Measurements from ENCODE around the gene PRRX1.

DNA sequence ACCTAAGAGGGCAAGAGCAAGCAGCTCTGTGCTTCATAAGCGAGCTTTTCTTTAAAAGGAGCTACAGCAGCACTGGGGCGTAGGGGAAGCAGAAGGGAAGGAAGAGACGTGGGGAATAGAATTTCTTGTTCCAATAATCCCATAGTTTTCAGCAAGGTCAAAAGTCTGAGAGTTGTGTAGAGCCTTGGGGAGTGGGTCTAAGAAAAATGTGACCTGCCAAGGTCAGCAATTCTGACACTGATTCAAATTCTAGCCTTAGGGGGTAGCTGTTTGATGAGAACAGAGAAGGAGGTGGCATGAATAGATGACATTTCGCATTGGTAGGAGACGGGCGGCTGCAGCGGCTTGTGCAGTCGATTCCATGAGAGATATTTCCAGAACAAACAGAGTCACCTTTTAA lies 22.4 kb downstream of the PRRX1 start:
- TF ChIP-seq, protein P1, sequence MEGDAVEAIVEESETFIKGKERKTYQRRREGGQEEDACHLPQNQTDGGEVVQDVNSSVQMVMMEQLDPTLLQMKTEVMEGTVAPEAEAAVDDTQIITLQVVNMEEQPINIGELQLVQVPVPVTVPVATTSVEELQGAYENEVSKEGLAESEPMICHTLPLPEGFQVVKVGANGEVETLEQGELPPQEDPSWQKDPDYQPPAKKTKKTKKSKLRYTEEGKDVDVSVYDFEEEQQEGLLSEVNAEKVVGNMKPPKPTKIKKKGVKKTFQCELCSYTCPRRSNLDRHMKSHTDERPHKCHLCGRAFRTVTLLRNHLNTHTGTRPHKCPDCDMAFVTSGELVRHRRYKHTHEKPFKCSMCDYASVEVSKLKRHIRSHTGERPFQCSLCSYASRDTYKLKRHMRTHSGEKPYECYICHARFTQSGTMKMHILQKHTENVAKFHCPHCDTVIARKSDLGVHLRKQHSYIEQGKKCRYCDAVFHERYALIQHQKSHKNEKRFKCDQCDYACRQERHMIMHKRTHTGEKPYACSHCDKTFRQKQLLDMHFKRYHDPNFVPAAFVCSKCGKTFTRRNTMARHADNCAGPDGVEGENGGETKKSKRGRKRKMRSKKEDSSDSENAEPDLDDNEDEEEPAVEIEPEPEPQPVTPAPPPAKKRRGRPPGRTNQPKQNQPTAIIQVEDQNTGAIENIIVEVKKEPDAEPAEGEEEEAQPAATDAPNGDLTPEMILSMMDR (IDR thresholded peaks at IDR 0.05), result no peak
- TF ChIP-seq POLR2A (IDR thresholded peaks at IDR 0.05), result no peak

Data from adrenal gland (tissue), 5 donors.